CD14-positive monocyte (primary cell): ENCODE data around the gene MST1. TPM values are rescaled to one million over a fixed set of nuclear protein-coding genes. Genes with fewer than 3 reads are reported as not detected.

Source experiments
- DNase-seq, 3 donors: peaks; one replicate each; pipeline ENCODE4 v3.0.0-alpha.2; 2011 to 2022
- H2AFZ ChIP-seq: 2 replicates; pipeline ENCODE4 v1.6.0; 2012; ENCODE audit warnings: mild to moderate bottlenecking, low read depth, low read length, inconsistent platforms; ENCODE audit not compliant: insufficient read depth, poor library complexity, severe bottlenecking
- H3K27ac ChIP-seq, 2 donors: 1 replicate in 1 of 2; 2 replicates in 1 of 2; pipeline ENCODE4 v1.5.1; 2012 to 2013; ENCODE audit warnings: low read length in 2 of 2, control low read depth in 1 of 2, inconsistent platforms in 1 of 2, low read depth in 1 of 2, mild to moderate bottlenecking in 1 of 2
- H3K27me3 ChIP-seq, 2 donors: one replicate each; pipeline versions ENCODE4 v1.6.0 to v1.6.1; 2011 to 2013; ENCODE audit warnings: low read length in 2 of 2; ENCODE audit not compliant: control insufficient read depth in 2 of 2, insufficient read depth in 2 of 2
- H3K36me3 ChIP-seq, 2 donors: replicated peaks in 1 of 2; 1 replicate in 1 of 2; 2 replicates in 1 of 2; pipeline versions ENCODE4 v1.5.1 to v1.6.1; 2012 to 2013; ENCODE audit warnings: low read length in 2 of 2, control low read depth in 1 of 2, inconsistent platforms in 1 of 2, mild to moderate bottlenecking in 1 of 2; ENCODE audit not compliant: insufficient read depth in 2 of 2, control insufficient read depth in 1 of 2
- H3K4me1 ChIP-seq, 2 donors: 1 replicate in 1 of 2; 2 replicates in 1 of 2; pipeline versions ENCODE4 v1.5.1 to v1.6.1; 2012 to 2013; ENCODE audit warnings: low read length in 2 of 2, control low read depth in 1 of 2, inconsistent platforms in 1 of 2, mild to moderate bottlenecking in 1 of 2, moderate library complexity in 1 of 2; ENCODE audit not compliant: insufficient read depth in 2 of 2, control insufficient read depth in 1 of 2
- H3K4me2 ChIP-seq: replicated peaks from 2 replicates; pipeline ENCODE3; 2012; ENCODE audit warnings: low read length, moderate library complexity, mild to moderate bottlenecking; ENCODE audit not compliant: poor library complexity, severe bottlenecking; ENCODE audit errors: extremely low read depth
- H3K4me3 ChIP-seq, 3 experiments: fragments of 200-600 bp in 1 of 3; sonication (generic) in 1 of 3; replicated peaks in 1 of 3; 1 replicate in 2 of 3; 2 replicates in 1 of 3; pipeline ENCODE4 v1.5.1; 2011 to 2013; ENCODE audit warnings: low read length in 3 of 3, mild to moderate bottlenecking in 3 of 3, control low read depth in 2 of 3, low read depth in 2 of 3, inconsistent platforms in 1 of 3, moderate library complexity in 1 of 3
- H3K79me2 ChIP-seq: 2 replicates; pipeline ENCODE4 v1.6.0; 2012; ENCODE audit warnings: mild to moderate bottlenecking, control low read depth, inconsistent platforms, low read length, moderate library complexity; ENCODE audit not compliant: insufficient read depth
- H3K9ac ChIP-seq: 2 replicates; pipeline ENCODE4 v1.6.0; 2017; ENCODE audit warnings: low read length, mild to moderate bottlenecking; ENCODE audit not compliant: insufficient read depth, poor library complexity, severe bottlenecking
- H3K9me3 ChIP-seq, 2 donors: replicated peaks in 1 of 2; 1 replicate in 1 of 2; 2 replicates in 1 of 2; pipeline versions ENCODE4 v1.5.1 to v1.6.1; 2012 to 2013; ENCODE audit warnings: low read length in 2 of 2, control low read depth in 1 of 2; ENCODE audit not compliant: control insufficient read depth in 1 of 2, insufficient read depth in 1 of 2
- H4K20me1 ChIP-seq: 2 replicates; pipeline ENCODE4 v1.6.0; 2012; ENCODE audit warnings: mild to moderate bottlenecking, low read length, control low read depth, moderate library complexity; ENCODE audit not compliant: insufficient read depth
- H3K27ac Mint-ChIP-seq, 7 donors: one replicate each; pipeline ENCODE4 v1.8.0; 2020; ENCODE audit warnings: mild to moderate bottlenecking in 7 of 7, mixed read lengths in 7 of 7, moderate library complexity in 6 of 7, inconsistent platforms in 2 of 7
- H3K27me3 Mint-ChIP-seq, 3 donors: one replicate each; pipeline ENCODE4 v1.8.0; 2021 to 2022; ENCODE audit warnings: low read depth in 3 of 3, mild to moderate bottlenecking in 3 of 3, mixed read lengths in 3 of 3, moderate library complexity in 3 of 3, inconsistent platforms in 1 of 3
- H3K36me3 Mint-ChIP-seq, 2 donors: one replicate each; pipeline ENCODE4 v1.8.0; 2020; ENCODE audit warnings: mixed read lengths in 2 of 2, inconsistent platforms in 1 of 2, mild to moderate bottlenecking in 1 of 2
- H3K4me1 Mint-ChIP-seq: one replicate; pipeline ENCODE4 v1.8.0; 2020; ENCODE audit warnings: mild to moderate bottlenecking, mixed read lengths
- H3K4me3 Mint-ChIP-seq, 2 donors: one replicate each; pipeline ENCODE4 v1.8.0; 2020; ENCODE audit warnings: mild to moderate bottlenecking in 2 of 2, mixed read lengths in 2 of 2, moderate library complexity in 1 of 2
- H3K9me3 Mint-ChIP-seq, 7 donors: one replicate each; pipeline ENCODE4 v1.8.0; 2020 to 2022; ENCODE audit warnings: mixed read lengths in 7 of 7, mild to moderate bottlenecking in 6 of 7, moderate library complexity in 6 of 7, inconsistent platforms in 2 of 7
- CTCF ChIP-seq: fragments of 200-600 bp; IDR thresholded peaks from one replicate; pipeline ENCODE4 v1.8.0; 2022; ENCODE audit warnings: antibody characterized with exemption, mild to moderate bottlenecking
- WGBS: methylation state at CpG from one replicate; pipeline ENCODE4 v1.1.5; 2013; ENCODE audit warnings: missing lambda C conversion rate; ENCODE audit not compliant: insufficient coverage; 5-methylcytosine and 5-hydroxymethylcytosine counted together
- intact Hi-C, 2 donors: fragments of 100-400 bp; cut with micrococcal nuclease; formaldehyde crosslinking; loops; one replicate each; pipeline versions ENCODE4 v1.15.0 to v1.15.1; 2023
- polyA plus RNA-seq, 3 donors: library from polyadenylated mRNA; depleted of rRNA in 1 of 3; unstranded in 2 of 3; stranded (reverse) in 1 of 3; fragments of 300-500 nt in 2 of 3; fragments of >200 nt in 1 of 3; fragmentation: Illumina TruSeq in 2 of 3; gene quantifications; 1 replicate in 2 of 3; 2 replicates in 1 of 3; pipeline ENCODE4 v1.2.3, GENCODE V29; 2012 to 2021

MST1 gene
- polyA plus RNA-seq, 3 donors: 0.28 to 17.8 TPM; not detected in 1

- Histone ChIP-seq H3K27ac (no peak overlapping the region), H3K4me1 (no peaks in the 10 kb centered on the region), H3K4me2 (no peak overlapping the region), H4K20me1 (no peaks in the 10 kb centered on the region), H2AFZ (no peak overlapping the region), H3K36me3 (no peaks in the 10 kb centered on the region), H3K79me2 (no peaks in the 10 kb centered on the region), H3K9me3 (no peaks in the 10 kb centered on the region), H3K4me3 (no peak overlapping the region), H3K9ac (no peak overlapping the region), H3K27me3 (no peaks in the 10 kb centered on the region)
- Mint-ChIP-seq H3K27ac (peak overlapping the region in 1 of 7 donors; percentile 25), H3K27me3 (peaks cover 0 to 10% (median 3%) of the 10 kb centered on the region in 3 donors), H3K36me3 (no peaks in the 10 kb centered on the region), H3K9me3 (peaks cover 0 to 2% (median 0%) of the 10 kb centered on the region in 7 donors), H3K4me3 (no peak overlapping the region), H3K4me1 (peaks cover 3% of the 10 kb centered on the region)
- 91% methylated on average over 12 of the region's 14 CpGs for WGBS
- no peak for DNase-seq
- no peak for TF ChIP-seq CTCF
- intact Hi-C loops: no loop called here
Observed at GRCh38 chr3:49641921-49642707, 47.2 kb downstream of the MST1 start.

GRCh38 chr3:49641292-49641691 lies 48.0 kb downstream of the MST1 start:
- Histone ChIP-seq H4K20me1 (no peaks in the 10 kb centered on the region), H2AFZ (no peak overlapping the region), H3K9ac (no peak overlapping the region), H3K36me3 (no peaks in the 10 kb centered on the region), H3K9me3 (no peaks in the 10 kb centered on the region), H3K79me2 (no peaks in the 10 kb centered on the region), H3K27ac (no peak overlapping the region), H3K4me2 (no peak overlapping the region), H3K4me1 (no peaks in the 10 kb centered on the region), H3K27me3 (no peaks in the 10 kb centered on the region), H3K4me3 (no peak overlapping the region)
- H3K4me3 Mint-ChIP-seq: no peak overlapping the region
- peaks cover 3% of the 10 kb centered on the region for H3K4me1 Mint-ChIP-seq
- peaks cover 2 to 10% (median 4%) of the 10 kb centered on the region in 3 donors for H3K27me3 Mint-ChIP-seq
- DNase-seq: no peak
- no peaks in the 10 kb centered on the region for H3K36me3 Mint-ChIP-seq
- no peak for TF ChIP-seq CTCF
- intact Hi-C loops: no loop called here
- H3K9me3 Mint-ChIP-seq: peaks cover 0 to 2% (median 0%) of the 10 kb centered on the region in 7 donors
- no peak overlapping the region for H3K27ac Mint-ChIP-seq
- no CpG with 5 or more reads among the region's 7 CpGs for WGBS
